Measurements from ENCODE around the gene UBP1. TPM values are rescaled to one million over a fixed set of nuclear protein-coding genes. Genes with fewer than 3 reads are reported as not detected.

UBP1 gene
- total RNA-seq, 1 experiment from 2014 or later = 69.5 TPM

- DNase-seq (ENCODE audit: low read depth, low spot score) = no peak
- ChIA-PET POLR2A (interaction anchor here (1.6 kb wide), 1 partner anchor 9 kb away, joined by 3 read pairs; no protein-coding TSS in a partner anchor), RAD21 (ENCODE audit: low non-redundant PET in 1 of 2, low total read pairs in 2 of 2, uncharacterized antibody in 2 of 2, unreplicated experiment in 2 of 2) (no interaction called here), CTCF (no interaction called here)
- no peak for TF ChIP-seq EGR1 (IDR thresholded peaks at IDR 0.05; ENCODE audit: low read depth)
- no peak for TF ChIP-seq EZH2 (IDR thresholded peaks at IDR 0.05)
- no peak for TF ChIP-seq ZFX (IDR thresholded peaks at IDR 0.05)
- TF ChIP-seq FOSL1 (IDR thresholded peaks at IDR 0.05; ENCODE audit: low read depth) = no peak
- TF ChIP-seq EZH2phosphoT487 (IDR thresholded peaks at IDR 0.05; ENCODE audit: borderline replicate concordance) = no peak
- TF ChIP-seq CTCF (IDR thresholded peaks at IDR 0.05 in 2 of 3, conservative IDR thresholded peaks at IDR 0.05 in 1 of 3; ENCODE audit: borderline replicate concordance in 1 of 3, insufficient read depth in 1 of 3, low read depth in 2 of 3, low read length in 2 of 3) = no peak
- TF ChIP-seq CBX3 (IDR thresholded peaks at IDR 0.05; ENCODE audit: low read depth) = no peak
- no peak for TF ChIP-seq TCF7L2 (IDR thresholded peaks at IDR 0.05; ENCODE audit: borderline replicate concordance, extremely low read depth, insufficient read depth, insufficient read length)
- no peak for TF ChIP-seq CEBPB (IDR thresholded peaks at IDR 0.05; ENCODE audit: low read depth)
- no peak for TF ChIP-seq YY1 (IDR thresholded peaks at IDR 0.05; ENCODE audit: extremely low read depth, insufficient replicate concordance, low read depth, low read length)
- TF ChIP-seq, protein P1, sequence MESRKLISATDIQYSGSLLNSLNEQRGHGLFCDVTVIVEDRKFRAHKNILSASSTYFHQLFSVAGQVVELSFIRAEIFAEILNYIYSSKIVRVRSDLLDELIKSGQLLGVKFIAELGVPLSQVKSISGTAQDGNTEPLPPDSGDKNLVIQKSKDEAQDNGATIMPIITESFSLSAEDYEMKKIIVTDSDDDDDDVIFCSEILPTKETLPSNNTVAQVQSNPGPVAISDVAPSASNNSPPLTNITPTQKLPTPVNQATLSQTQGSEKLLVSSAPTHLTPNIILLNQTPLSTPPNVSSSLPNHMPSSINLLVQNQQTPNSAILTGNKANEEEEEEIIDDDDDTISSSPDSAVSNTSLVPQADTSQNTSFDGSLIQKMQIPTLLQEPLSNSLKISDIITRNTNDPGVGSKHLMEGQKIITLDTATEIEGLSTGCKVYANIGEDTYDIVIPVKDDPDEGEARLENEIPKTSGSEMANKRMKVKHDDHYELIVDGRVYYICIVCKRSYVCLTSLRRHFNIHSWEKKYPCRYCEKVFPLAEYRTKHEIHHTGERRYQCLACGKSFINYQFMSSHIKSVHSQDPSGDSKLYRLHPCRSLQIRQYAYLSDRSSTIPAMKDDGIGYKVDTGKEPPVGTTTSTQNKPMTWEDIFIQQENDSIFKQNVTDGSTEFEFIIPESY (IDR thresholded peaks at IDR 0.05; ENCODE audit: extremely low read depth, insufficient replicate concordance, low read length) = no peak
- TF ChIP-seq POLR2AphosphoS5 (IDR thresholded peaks at IDR 0.05; ENCODE audit: low read depth, low read length) = no peak
- no peaks in the 10 kb centered on the region for H3K9me3 ChIP-seq (ENCODE audit: control insufficient read depth in 1 of 2, insufficient read depth in 1 of 2, low read depth in 1 of 2, low read length in 2 of 2)
- H3K4me2 ChIP-seq (ENCODE audit: low read length) = no peak overlapping the region
- intact Hi-C loops (cut with micrococcal nuclease) = no loop called here
- no peak overlapping the region for H3K9ac ChIP-seq (ENCODE audit: low read length)
- no peaks in the 10 kb centered on the region for H3K4me1 ChIP-seq (ENCODE audit: control insufficient read depth in 1 of 2, insufficient read depth in 2 of 2, low read length in 2 of 2)
- H3K4me3 ChIP-seq (replicated peaks in 1 of 2; ENCODE audit: low read depth in 1 of 2, low read length in 2 of 2) = no peak overlapping the region
- H3K27me3 ChIP-seq (ENCODE audit: insufficient read depth, low read length) = no peaks in the 10 kb centered on the region
- ATAC-seq = no peak
- no TSS peak for BruUV-seq (replicated peaks)
- H3K9me2 ChIP-seq (ENCODE audit: insufficient read depth) = no peaks in the 10 kb centered on the region
- H3K27ac ChIP-seq (ENCODE audit: low read depth, low read length) = no peak overlapping the region
- H4K20me1 ChIP-seq (ENCODE audit: insufficient read depth) = peaks cover 4% of the 10 kb centered on the region; the same call in 1 of the 2 replicates
- no peak overlapping the region for H2AFZ ChIP-seq (ENCODE audit: low read depth, low read length, poor library complexity, severe bottlenecking)
- peaks cover 47 to 74% of the 10 kb centered on the region in 2 experiments for H3K36me3 ChIP-seq (ENCODE audit: control insufficient read depth in 1 of 2, insufficient read depth in 2 of 2, low read length in 2 of 2)
- peaks cover 9% of the 10 kb centered on the region for H3K79me2 ChIP-seq (ENCODE audit: insufficient read depth, low read length)
These were observed 36.4 kb downstream of the UBP1 start for GRCh38 chr3:33403756-33404155.
